HFFc6 (cell line): Measurements from ENCODE around the gene HECTD4. TPM values are rescaled to one million over a fixed set of nuclear protein-coding genes. Genes with fewer than 3 reads are reported as not detected.

ENCODE experiments used
- DNase-seq: peaks from one replicate; pipeline ENCODE4 v3.0.0-alpha.2; 2018
- H3K27ac Mint-ChIP-seq: 2 replicates; pipeline ENCODE4 v1.8.0; 2020; ENCODE audit warnings: mild to moderate bottlenecking, mixed read lengths
- H3K27me3 Mint-ChIP-seq: 2 replicates; pipeline ENCODE4 v1.8.0; 2021; ENCODE audit warnings: mild to moderate bottlenecking, moderate library complexity, mixed read lengths; ENCODE audit not compliant: insufficient read depth
- H3K36me3 Mint-ChIP-seq: 2 replicates; pipeline ENCODE4 v1.8.0; 2021; ENCODE audit warnings: low read depth, mixed read lengths
- H3K4me1 Mint-ChIP-seq: 2 replicates; pipeline ENCODE4 v1.8.0; 2020; ENCODE audit warnings: low read depth, mixed read lengths
- H3K4me3 Mint-ChIP-seq: 2 replicates; pipeline ENCODE4 v1.8.0; 2020; ENCODE audit warnings: mild to moderate bottlenecking, moderate library complexity, mixed read lengths
- H3K9me3 Mint-ChIP-seq: 2 replicates; pipeline ENCODE4 v1.8.0; 2020; ENCODE audit warnings: mild to moderate bottlenecking, mixed read lengths
- total RNA-seq, 6 experiments: library from RNA; stranded (reverse); fragmentation: NEBNext Ultra II Directional; extraction: Animal tissue kit (Norgen Biotek cat#: 25700); gene quantifications; 2 replicates in 1 of 6; 3 replicates in 5 of 6; pipeline ENCODE4 v1.2.3, GENCODE V29; 2021
- TF ChIP-seq, protein P1 (sequence below): fragments of 200-600 bp; sonication (generic); IDR thresholded peaks from 2 replicates; pipeline ENCODE4 v1.5.0; 2021; ENCODE audit warnings: antibody characterized with exemption, mild to moderate bottlenecking

Gene HECTD4
- total RNA-seq, 6 experiments from 2014 or later: 15.7 to 22.5 (median 18.5) TPM

- DNase-seq: no peak
- no peaks in the 10 kb centered on the region for H3K4me1 Mint-ChIP-seq
- 0 out of 2 replicates have a peak, but pooled peaks cover 10% of the 10 kb centered on the region for H3K36me3 Mint-ChIP-seq
- H3K27ac Mint-ChIP-seq: no peak overlapping the region
- TF ChIP-seq, protein P1, sequence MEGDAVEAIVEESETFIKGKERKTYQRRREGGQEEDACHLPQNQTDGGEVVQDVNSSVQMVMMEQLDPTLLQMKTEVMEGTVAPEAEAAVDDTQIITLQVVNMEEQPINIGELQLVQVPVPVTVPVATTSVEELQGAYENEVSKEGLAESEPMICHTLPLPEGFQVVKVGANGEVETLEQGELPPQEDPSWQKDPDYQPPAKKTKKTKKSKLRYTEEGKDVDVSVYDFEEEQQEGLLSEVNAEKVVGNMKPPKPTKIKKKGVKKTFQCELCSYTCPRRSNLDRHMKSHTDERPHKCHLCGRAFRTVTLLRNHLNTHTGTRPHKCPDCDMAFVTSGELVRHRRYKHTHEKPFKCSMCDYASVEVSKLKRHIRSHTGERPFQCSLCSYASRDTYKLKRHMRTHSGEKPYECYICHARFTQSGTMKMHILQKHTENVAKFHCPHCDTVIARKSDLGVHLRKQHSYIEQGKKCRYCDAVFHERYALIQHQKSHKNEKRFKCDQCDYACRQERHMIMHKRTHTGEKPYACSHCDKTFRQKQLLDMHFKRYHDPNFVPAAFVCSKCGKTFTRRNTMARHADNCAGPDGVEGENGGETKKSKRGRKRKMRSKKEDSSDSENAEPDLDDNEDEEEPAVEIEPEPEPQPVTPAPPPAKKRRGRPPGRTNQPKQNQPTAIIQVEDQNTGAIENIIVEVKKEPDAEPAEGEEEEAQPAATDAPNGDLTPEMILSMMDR: no peak
- no peak overlapping the region for H3K4me3 Mint-ChIP-seq
- no peaks in the 10 kb centered on the region for H3K9me3 Mint-ChIP-seq
- no peaks in the 10 kb centered on the region; the same call in none of the 2 replicates for H3K27me3 Mint-ChIP-seq
Observed at GRCh38 chr12:112184056-112184887, 198.0 kb downstream of the HECTD4 start.

DNA sequence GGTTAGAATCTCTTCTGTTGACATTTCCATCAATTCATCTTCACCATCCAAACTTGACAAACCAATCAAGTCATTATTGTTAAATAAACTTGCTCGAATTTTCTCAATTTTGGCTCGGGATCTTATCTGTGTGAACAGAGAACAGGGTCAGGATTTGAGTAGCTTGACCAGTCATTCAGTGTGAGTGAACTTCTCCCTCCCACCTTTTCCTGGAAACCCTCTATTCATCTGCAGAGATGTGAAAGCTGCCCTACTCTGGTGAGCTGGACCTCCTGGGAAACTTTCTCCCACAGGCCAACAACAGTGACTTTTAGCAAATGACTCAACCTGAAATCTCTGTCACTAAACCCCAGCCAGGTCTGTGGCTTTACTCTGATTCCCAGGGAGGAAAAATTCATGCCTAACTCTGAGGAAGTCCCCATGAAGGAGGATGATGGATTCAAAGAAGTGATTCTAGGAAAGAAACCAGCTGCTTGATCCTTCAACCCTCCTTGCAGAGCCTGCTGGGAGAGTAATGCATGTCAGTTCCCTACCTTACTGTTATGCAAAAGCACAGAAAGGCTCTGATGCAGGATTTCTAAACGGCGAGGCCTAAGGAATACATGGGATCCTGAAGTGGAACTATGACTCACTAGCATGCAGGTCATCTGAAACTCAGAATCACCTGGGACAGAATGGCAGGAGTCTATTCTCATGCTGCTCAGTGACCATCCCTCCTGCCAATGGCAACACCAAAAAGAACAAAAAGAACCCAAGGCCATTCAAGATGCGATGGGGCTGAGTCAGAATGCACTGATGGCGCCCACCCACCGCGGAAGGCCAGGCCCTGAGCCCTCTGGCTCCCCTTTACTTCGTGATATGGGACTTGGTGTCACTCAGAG is 198.8 kb downstream of the HECTD4 start:
- no peaks in the 10 kb centered on the region; the same call in none of the 2 replicates for H3K27me3 Mint-ChIP-seq
- H3K9me3 Mint-ChIP-seq: no peaks in the 10 kb centered on the region
- no peak overlapping the region for H3K4me3 Mint-ChIP-seq
- DNase-seq: no peak
- 0 out of 2 replicates have a peak, but pooled peaks cover 10% of the 10 kb centered on the region for H3K36me3 Mint-ChIP-seq
- no peaks in the 10 kb centered on the region for H3K4me1 Mint-ChIP-seq
- peak overlapping the region; percentile 61 for H3K27ac Mint-ChIP-seq
- TF ChIP-seq, protein P1: no peak

GRCh38 chr12:112182499-112182898 is 199.7 kb downstream of the HECTD4 start:
- H3K27ac Mint-ChIP-seq: no peak overlapping the region
- no peaks in the 10 kb centered on the region for H3K9me3 Mint-ChIP-seq
- DNase-seq: no peak
- no peak overlapping the region for H3K4me3 Mint-ChIP-seq
- TF ChIP-seq, protein P1: no peak
- no peaks in the 10 kb centered on the region; the same call in none of the 2 replicates for H3K27me3 Mint-ChIP-seq
- H3K36me3 Mint-ChIP-seq: 0 out of 2 replicates have a peak, but pooled peaks cover 10% of the 10 kb centered on the region
- H3K4me1 Mint-ChIP-seq: no peaks in the 10 kb centered on the region

DNA sequence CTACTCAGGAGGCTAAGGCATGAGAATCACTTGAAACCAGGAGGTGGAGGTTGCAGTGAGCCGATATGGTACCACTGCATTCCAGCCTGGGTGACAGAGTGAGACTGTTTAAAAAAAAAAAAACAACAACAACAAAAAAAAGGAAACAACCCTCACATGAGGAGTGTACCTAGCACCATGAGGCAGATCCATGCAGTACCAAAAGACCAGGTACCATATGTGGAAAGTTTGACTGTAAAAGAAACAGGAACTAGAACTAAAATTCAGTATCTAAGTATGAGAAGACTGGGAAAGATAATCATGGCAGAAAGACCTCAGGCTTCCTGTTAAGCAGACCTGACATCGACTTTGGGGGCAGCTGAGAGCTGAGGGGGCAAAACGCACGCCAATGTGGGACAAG is 201.8 kb downstream of the HECTD4 start:
- Mint-ChIP-seq H3K4me3 (no peak overlapping the region), H3K27me3 (no peaks in the 10 kb centered on the region; the same call in none of the 2 replicates), H3K36me3 (peaks cover 16% of the 10 kb centered on the region; the same call in 1 of the 2 replicates), H3K27ac (no peak overlapping the region), H3K9me3 (no peaks in the 10 kb centered on the region), H3K4me1 (no peaks in the 10 kb centered on the region)
- no peak for DNase-seq
- TF ChIP-seq, protein P1: no peak

DNA sequence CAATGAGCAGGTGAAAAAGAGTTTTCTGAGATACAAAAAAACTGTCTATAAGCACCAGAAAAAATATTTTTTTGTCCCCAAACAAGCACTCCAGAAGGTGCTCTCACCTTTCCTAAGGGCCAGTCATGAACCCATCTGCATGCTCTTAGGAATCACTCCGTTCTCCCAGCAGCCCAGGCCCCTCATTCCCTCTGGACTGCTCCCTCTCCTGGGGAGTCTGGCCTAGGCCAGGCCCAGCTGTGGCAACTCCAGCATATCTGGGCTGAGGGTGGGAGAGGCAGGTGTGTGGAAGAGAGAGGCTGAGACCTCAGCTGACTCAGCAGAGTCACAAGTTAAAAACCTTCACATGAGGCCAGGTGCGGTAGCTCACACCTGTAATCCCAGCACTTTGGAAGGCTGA is 202.3 kb downstream of the HECTD4 start:
- Mint-ChIP-seq H3K36me3 (peaks cover 21% of the 10 kb centered on the region; the same call in 1 of the 2 replicates), H3K4me3 (no peak overlapping the region), H3K27me3 (no peaks in the 10 kb centered on the region; the same call in none of the 2 replicates), H3K27ac (no peak overlapping the region), H3K4me1 (no peaks in the 10 kb centered on the region), H3K9me3 (no peaks in the 10 kb centered on the region)
- no peak for DNase-seq
- TF ChIP-seq, protein P1: no peak
